Natural killer cell (primary cell): ENCODE results near the gene KIAA1143. TPM values are rescaled to one million over a fixed set of nuclear protein-coding genes. Genes with fewer than 3 reads are reported as not detected.

ENCODE experiments used
- ATAC-seq, 3 donors: fragments of 150-1000 bp in 2 of 3; fragments of 200-7000 bp in 1 of 3; cut with Tn5 transposase; 1 replicate in 1 of 3; 2 replicates in 2 of 3; pipeline ENCODE4 v1.10.0; 2021; ENCODE audit warnings: mild to moderate bottlenecking in 2 of 3, moderate library complexity in 2 of 3
- DNase-seq, 2 donors: peaks; one replicate each; pipeline versions ENCODE4 v3.0.0 to v3.0.0-alpha.2; 2013 to 2021; ENCODE audit warnings: mixed read lengths in 1 of 2
- H3K27ac ChIP-seq: one replicate; pipeline ENCODE4 v1.5.1; 2013; ENCODE audit warnings: mild to moderate bottlenecking, low read length
- H3K27me3 ChIP-seq: one replicate; pipeline ENCODE4 v1.6.1; 2013; ENCODE audit warnings: low read length; ENCODE audit not compliant: control insufficient read depth, insufficient read depth
- H3K36me3 ChIP-seq: one replicate; pipeline ENCODE4 v1.6.1; 2013; ENCODE audit warnings: low read length; ENCODE audit not compliant: control insufficient read depth, insufficient read depth
- H3K4me1 ChIP-seq: one replicate; pipeline ENCODE4 v1.6.1; 2013; ENCODE audit warnings: low read length; ENCODE audit not compliant: control insufficient read depth, insufficient read depth
- H3K4me3 ChIP-seq: one replicate; pipeline ENCODE4 v1.5.1; 2013; ENCODE audit warnings: low read length
- H3K9me3 ChIP-seq: one replicate; pipeline ENCODE4 v1.6.1; 2013; ENCODE audit warnings: low read length; ENCODE audit not compliant: control insufficient read depth, insufficient read depth
- H3K27ac Mint-ChIP-seq, 2 donors: one replicate each; pipeline ENCODE4 v1.8.0; 2022; ENCODE audit warnings: mild to moderate bottlenecking in 2 of 2, mixed read lengths in 2 of 2, moderate library complexity in 1 of 2
- H3K27me3 Mint-ChIP-seq, 2 donors: one replicate each; pipeline ENCODE4 v1.8.0; 2022; ENCODE audit warnings: low read depth in 2 of 2, mixed read lengths in 2 of 2
- H3K36me3 Mint-ChIP-seq: one replicate; pipeline ENCODE4 v1.8.0; 2022; ENCODE audit warnings: mixed read lengths
- H3K4me1 Mint-ChIP-seq, 2 donors: one replicate each; pipeline ENCODE4 v1.8.0; 2022; ENCODE audit warnings: mixed read lengths in 2 of 2
- H3K4me3 Mint-ChIP-seq: one replicate; pipeline ENCODE4 v1.8.0; 2022; ENCODE audit warnings: mild to moderate bottlenecking, moderate library complexity, mixed read lengths
- H3K9me3 Mint-ChIP-seq, 2 donors: one replicate each; pipeline ENCODE4 v1.8.0; 2022; ENCODE audit warnings: mixed read lengths in 2 of 2
- CTCF ChIP-seq: fragments of 200-600 bp; IDR thresholded peaks from one replicate; pipeline ENCODE4 v1.8.0; 2022; ENCODE audit warnings: antibody characterized with exemption
- WGBS: methylation state at CpG from one replicate; pipeline ENCODE4 v1.1.7; 2013; ENCODE audit warnings: missing lambda C conversion rate; ENCODE audit not compliant: insufficient coverage; 5-methylcytosine and 5-hydroxymethylcytosine counted together
- intact Hi-C: fragments of 100-400 bp; cut with micrococcal nuclease; formaldehyde crosslinking; loops from one replicate; pipeline ENCODE4 v1.14.2; 2022
- total RNA-seq, 4 donors: library from RNA; stranded (reverse); fragments of 120-200 nt in 1 of 4; gene quantifications; one replicate each; pipeline versions ENCODE4 v1.2.3 to v1.2.4, GENCODE V29; 2013 to 2022

KIAA1143 gene
- total RNA-seq, 3 donors from 2014 or later (not counting 1 experiment from before 2014, with no cell fraction given), result 25.4 to 28.6 (median 27.7) TPM

DNA sequence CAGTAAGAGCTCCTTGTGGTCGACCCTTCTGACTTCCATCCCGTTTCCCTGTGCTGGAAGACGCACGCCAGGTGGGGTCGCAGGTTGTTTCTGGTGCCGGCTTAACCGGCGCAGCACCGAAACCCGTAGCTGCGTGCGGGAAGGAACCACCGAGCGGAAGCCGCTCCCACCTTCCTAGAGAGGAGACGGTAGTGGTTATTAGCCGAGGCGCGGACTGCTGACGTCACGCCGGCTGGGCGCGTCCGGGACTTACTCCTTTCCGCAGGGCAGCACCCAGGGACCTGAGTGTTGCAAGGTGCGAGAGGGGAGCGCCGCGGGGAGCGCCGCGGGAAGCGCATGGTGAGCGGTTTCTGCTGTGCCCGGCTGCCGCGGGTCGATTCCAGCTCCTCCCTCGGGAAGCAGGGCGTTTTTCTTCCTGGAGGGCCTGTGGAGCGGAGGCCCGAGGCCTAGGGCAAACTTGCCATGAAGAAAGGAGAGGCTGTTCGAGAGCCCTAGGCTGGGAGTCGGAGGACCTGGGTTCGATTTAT lies 32.0 kb downstream of the KIAA1143 start, which contains the start of gene ZNF501:
Gene ZNF501 (plus strand): TSS at position 252 of the 527 bp plus-strand sequence. CDS start 4,787 bp downstream, outside the sequence.
- Mint-ChIP-seq H3K27me3 (no peaks in the 10 kb centered on the region), H3K27ac (peak within 1 kb of the TSS; percentile 94 to 98), H3K36me3 (peaks cover 48% of the 10 kb centered on the region), H3K4me3 (peak within 1 kb of the TSS; percentile 99), H3K4me1 (peaks cover 17% of the 10 kb centered on the region in 2 donors), H3K9me3 (peaks cover 13 to 35% of the 10 kb centered on the region in 2 donors)
- H3K4me3 ChIP-seq, result peak within 1 kb of the TSS; percentile 60
- peaks cover 44% of the 10 kb centered on the region for H3K9me3 ChIP-seq
- TF ChIP-seq CTCF, result no peak
- no peaks in the 10 kb centered on the region for H3K27me3 ChIP-seq
- intact Hi-C loops, result loop anchor here (1.0 kb wide), 2 partner anchors 17 to 32 kb away; partner anchors contain the start of genes KIAA1143, KIF15 and ZNF502
- ATAC-seq (peak; percentile 86 to 96 (median 96)), DNase-seq (peak; percentile 79 to 91)
- H3K4me1 ChIP-seq, result peaks cover 3% of the 10 kb centered on the region
- no peak within 1 kb of the TSS for H3K27ac ChIP-seq
- peaks cover 12% of the 10 kb centered on the region for H3K36me3 ChIP-seq
- 2% methylated on average over 46 of the region's 46 CpGs for WGBS

- H3K9me3 Mint-ChIP-seq, result peaks cover 12 to 32% of the 10 kb centered on the region in 2 donors
- no peak for ATAC-seq
- WGBS, result no CpG with 5 or more reads among the region's 1 CpG
Observed at GRCh38 chr3:44722103-44722401, 39.4 kb downstream of the KIAA1143 start.

DNA sequence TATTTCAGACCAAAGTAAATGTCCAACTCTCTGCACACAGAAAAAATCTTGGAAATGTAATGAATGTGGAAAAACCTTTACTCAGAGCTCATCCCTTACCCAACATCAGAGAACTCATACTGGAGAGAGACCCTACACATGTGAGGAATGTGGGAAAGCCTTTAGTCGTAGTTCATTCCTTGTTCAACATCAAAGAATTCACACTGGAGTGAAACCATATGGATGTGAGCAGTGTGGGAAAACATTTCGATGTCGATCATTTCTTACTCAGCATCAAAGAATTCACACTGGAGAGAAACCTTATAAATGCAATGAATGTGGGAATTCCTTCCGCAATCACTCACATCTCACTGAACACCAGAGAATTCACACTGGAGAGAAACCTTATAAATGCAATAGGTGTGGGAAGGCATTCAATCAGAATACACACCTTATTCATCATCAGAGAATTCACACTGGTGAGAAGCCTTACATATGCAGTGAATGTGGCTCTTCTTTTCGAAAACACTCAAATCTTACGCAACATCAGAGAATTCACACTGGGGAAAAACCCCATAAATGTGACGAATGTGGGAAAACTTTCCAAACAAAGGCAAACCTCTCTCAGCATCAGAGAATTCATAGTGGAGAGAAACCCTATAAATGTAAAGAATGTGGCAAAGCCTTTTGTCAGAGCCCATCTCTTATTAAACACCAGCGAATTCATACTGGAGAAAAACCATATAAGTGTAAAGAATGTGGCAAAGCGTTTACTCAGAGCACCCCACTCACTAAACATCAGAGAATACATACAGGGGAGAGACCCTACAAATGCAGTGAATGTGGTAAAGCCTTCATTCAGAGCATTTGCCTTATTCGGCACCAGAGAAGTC lies 40.0 kb downstream of the KIAA1143 start:
- H3K9me3 Mint-ChIP-seq, result peaks cover 12 to 32% of the 10 kb centered on the region in 2 donors

More at GRCh38 chr3:44722103-44722401, 39.4 kb downstream of the KIAA1143 start:
- intact Hi-C loops, result no loop called here
- no peak for DNase-seq
- H3K9me3 ChIP-seq, result peaks cover 80% of the 10 kb centered on the region
- peaks cover 17% of the 10 kb centered on the region for H3K36me3 ChIP-seq
- H3K27me3 ChIP-seq, result no peaks in the 10 kb centered on the region
- H3K27ac ChIP-seq, result no peak overlapping the region
- Mint-ChIP-seq H3K4me3 (no peak overlapping the region), H3K27ac (no peak overlapping the region), H3K36me3 (peaks cover 68% of the 10 kb centered on the region), H3K4me1 (no peaks in the 10 kb centered on the region), H3K27me3 (no peaks in the 10 kb centered on the region)
- H3K4me3 ChIP-seq, result no peak overlapping the region
- TF ChIP-seq CTCF, result no peak
- no peaks in the 10 kb centered on the region for H3K4me1 ChIP-seq

More for the DNA sequence above, 40.0 kb downstream of the KIAA1143 start:
- DNase-seq (no peak), ATAC-seq (no peak)
- H3K27me3 Mint-ChIP-seq, result no peaks in the 10 kb centered on the region
- Histone ChIP-seq H3K4me3 (no peak overlapping the region), H3K4me1 (no peaks in the 10 kb centered on the region), H3K27ac (no peak overlapping the region), H3K27me3 (no peaks in the 10 kb centered on the region), H3K9me3 (peaks cover 75% of the 10 kb centered on the region), H3K36me3 (peaks cover 17% of the 10 kb centered on the region)
- TF ChIP-seq CTCF, result no peak
- H3K36me3 Mint-ChIP-seq, result peaks cover 74% of the 10 kb centered on the region
- whole genome bisulfite sequencing, result 95% methylated on average over 4 of the region's 10 CpGs
- no peak overlapping the region for H3K27ac Mint-ChIP-seq
- H3K4me3 Mint-ChIP-seq, result no peak overlapping the region
- H3K4me1 Mint-ChIP-seq, result no peaks in the 10 kb centered on the region
- intact Hi-C loops, result no loop called here
